Lung microvascular endothelial cell (primary cell): ENCODE measurements around the gene MAGEA10. TPM values are rescaled to one million over a fixed set of nuclear protein-coding genes. Genes with fewer than 3 reads are reported as not detected.

Experiments used
- total RNA-seq: library from RNA; depleted of rRNA; stranded (reverse); fragments of >200 nt; gene quantifications from 2 replicates; pipeline ENCODE4 v1.2.1, GENCODE V29; 2014

Gene MAGEA10
- total RNA-seq, 1 donor from 2014 or later: not detected

Other genes with a start within 250 kb of the MAGEA10 start
- not detected in 2 replicates for gene MAGEA4, start 225.7 kb downstream of the MAGEA10 start, total RNA-seq
- 7.6 and 20.0 TPM in 2 replicates for gene GABRE, start 163.9 kb downstream of the MAGEA10 start, total RNA-seq